Measurements from ENCODE around the gene JSRP1. TPM values are rescaled to one million over a fixed set of nuclear protein-coding genes. Genes with fewer than 3 reads are reported as not detected.

JSRP1 gene
- total RNA-seq, 6 experiments from 2014 or later = 0.28 to 0.81 (median 0.42) TPM; not detected in 3

GRCh38 chr19:2242092-2242537, 14.1 kb downstream of the JSRP1 start:
- Histone ChIP-seq H3K27me3 (no peaks in the 10 kb centered on the region), H3K27ac (no peak overlapping the region), H3K4me1 (peaks cover 0 to 49% (median 16%) of the 10 kb centered on the region in 4 donors), H3K36me3 (peaks cover 12 to 39% (median 25%) of the 10 kb centered on the region in 4 donors), H3K9me3 (no peaks in the 10 kb centered on the region), H3K4me3 (no peak overlapping the region)
- intact Hi-C loops (cut with DNase I) = no loop called here
- WGBS (ENCODE audit: insufficient coverage, low coverage, low lambda C conversion rate, missing lambda C conversion rate) = 33% methylated on average over 7 of the region's 12 CpGs
- TF ChIP-seq POLR2A (IDR thresholded peaks at IDR 0.05) (peak; percentile 16), CTCF (IDR thresholded peaks at IDR 0.05) (no peak)
- ATAC-seq (peak; percentile 67 to 85 (median 76)), DNase-seq (no peak)

- WGBS (ENCODE audit: insufficient coverage, low coverage, low lambda C conversion rate, missing lambda C conversion rate) = 84% methylated on average over 6 of the region's 41 CpGs
- intact Hi-C loops (cut with DNase I) = no loop called here
- Histone ChIP-seq H3K4me1 (peaks cover 0 to 50% (median 16%) of the 10 kb centered on the region in 4 donors), H3K27me3 (no peaks in the 10 kb centered on the region), H3K36me3 (peaks cover 12 to 30% (median 18%) of the 10 kb centered on the region in 4 donors), H3K4me3 (no peak overlapping the region), H3K27ac (no peak overlapping the region), H3K9me3 (no peaks in the 10 kb centered on the region)
- TF ChIP-seq CTCF (IDR thresholded peaks at IDR 0.05) (no peak), POLR2A (IDR thresholded peaks at IDR 0.05) (no peak)
- DNase-seq (no peak), ATAC-seq (no peak)
Observed at GRCh38 chr19:2240881-2241760, 15.1 kb downstream of the JSRP1 start.

GRCh38 chr19:2239771-2240770, 16.1 kb downstream of the JSRP1 start:
- 53% methylated on average over 20 of the region's 34 CpGs for WGBS (ENCODE audit: insufficient coverage, low coverage, low lambda C conversion rate, missing lambda C conversion rate)
- Histone ChIP-seq H3K36me3 (peaks cover 6 to 20% (median 9%) of the 10 kb centered on the region in 4 donors), H3K27ac (peak overlapping the region in 2 of 3 donors; percentile 15 to 26), H3K4me1 (peaks cover 0 to 51% (median 16%) of the 10 kb centered on the region in 4 donors), H3K27me3 (no peaks in the 10 kb centered on the region), H3K4me3 (peak overlapping the region in 2 of 3 donors; percentile 11 to 15), H3K9me3 (no peaks in the 10 kb centered on the region)
- no peak for DNase-seq
- ATAC-seq = no peak
- TF ChIP-seq CTCF (IDR thresholded peaks at IDR 0.05) = no peak
- no peak for TF ChIP-seq POLR2A (IDR thresholded peaks at IDR 0.05)
- intact Hi-C loops (cut with DNase I) = loop anchor here (5.0 to 10.0 kb wide), 2 partner anchors 32 to 75 kb away; no protein-coding TSS in a partner anchor

- Histone ChIP-seq H3K9me3 (no peaks in the 10 kb centered on the region), H3K27ac (no peak overlapping the region), H3K36me3 (peaks cover 0 to 11% (median 3%) of the 10 kb centered on the region in 4 donors), H3K4me1 (peaks cover 0 to 55% (median 16%) of the 10 kb centered on the region in 4 donors), H3K4me3 (no peak overlapping the region), H3K27me3 (no peaks in the 10 kb centered on the region)
- no peak for DNase-seq
- WGBS (ENCODE audit: insufficient coverage, low coverage, low lambda C conversion rate, missing lambda C conversion rate) = 45% methylated on average over 7 of the region's 10 CpGs
- ATAC-seq = no peak
- no peak for TF ChIP-seq POLR2A (IDR thresholded peaks at IDR 0.05)
- TF ChIP-seq CTCF (IDR thresholded peaks at IDR 0.05) = no peak
- intact Hi-C loops (cut with DNase I) = loop anchor here (5.0 to 10.0 kb wide), 2 partner anchors 33 to 76 kb away; no protein-coding TSS in a partner anchor
Observed at GRCh38 chr19:2239173-2239572, 17.0 kb downstream of the JSRP1 start.
